GDM1 (cell line): Measurements from ENCODE around the gene HRCT1.
"Not testable (repeated sequence)": the region's sequence is repeated elsewhere in the genome, so short reads cannot be mapped to it uniquely, and the experiment has no call there.

Source experiments
- DNase-seq: peaks from one replicate; lab custom pipeline; 2025; lab: John Stamatoyannopoulos, UW

Gene HRCT1

GRCh38 chr9:35905912-35906679 is at the start of gene HRCT1:
Gene HRCT1, plus strand, starts transcription at chr9:35906202. Its CDS starts 86 bp downstream, at chr9:35906288.
- no peak for DNase-seq

GRCh38 chr9:35856206-35856605 is 49.8 kb upstream of the HRCT1 start:
- DNase-seq, result no peak

GRCh38 chr9:35856882-35857281 is 49.1 kb upstream of the HRCT1 start:
- DNase-seq, result no peak

GRCh38 chr9:35858458-35858857 is 47.5 kb upstream of the HRCT1 start:
- DNase-seq, result no peak

- DNase-seq, result no peak
Observed at GRCh38 chr9:35859310-35859989, 46.6 kb upstream of the HRCT1 start.

- DNase-seq, result no peak
Observed at GRCh38 chr9:35859990-35860339, 46.0 kb upstream of the HRCT1 start.

- no peak for DNase-seq
Observed at GRCh38 chr9:35861161-35861897, 44.7 kb upstream of the HRCT1 start.

GRCh38 chr9:35862328-35862727 is 43.7 kb upstream of the HRCT1 start:
- no peak for DNase-seq

GRCh38 chr9:35863583-35863982 is 42.4 kb upstream of the HRCT1 start:
- no peak for DNase-seq

GRCh38 chr9:35864695-35865255 is 41.2 kb upstream of the HRCT1 start:
- DNase-seq, result no peak

- DNase-seq, result no peak
Observed at GRCh38 chr9:35867538-35867937, 38.5 kb upstream of the HRCT1 start.

- DNase-seq, result no peak
Observed at GRCh38 chr9:35868933-35869332, 37.1 kb upstream of the HRCT1 start.

- DNase-seq, result no peak
Observed at GRCh38 chr9:35869621-35870216, 36.3 kb upstream of the HRCT1 start.

GRCh38 chr9:35870351-35870923 is 35.6 kb upstream of the HRCT1 start, which contains the start of gene OR13J1:
Gene OR13J1, minus strand, starts transcription at chr9:35870401. Its CDS starts 0 bp downstream, at chr9:35870401.
- no peak for DNase-seq

GRCh38 chr9:35871545-35871944 is 34.5 kb upstream of the HRCT1 start:
- no peak for DNase-seq

- no peak for DNase-seq
Observed at GRCh38 chr9:35872505-35872904, 33.5 kb upstream of the HRCT1 start.

- no peak for DNase-seq
Observed at GRCh38 chr9:35882263-35882848, 23.6 kb upstream of the HRCT1 start.

- DNase-seq, result no peak
Observed at GRCh38 chr9:35882996-35883395, 23.0 kb upstream of the HRCT1 start.

GRCh38 chr9:35884908-35885307 is 21.1 kb upstream of the HRCT1 start:
- not testable (repeated sequence) for DNase-seq

- no peak for DNase-seq
Observed at GRCh38 chr9:35891646-35892045, 14.4 kb upstream of the HRCT1 start.

GRCh38 chr9:35892051-35892450 is 14.0 kb upstream of the HRCT1 start:
- DNase-seq, result no peak
